Mesenchymal stem cell (in vitro differentiated cells and primary cell): ENCODE measurements around the gene TRIM39.

ENCODE experiments used
- DNase-seq: peaks from one replicate; pipeline ENCODE4 v3.0.0-alpha.2; 2013
- H2AFZ ChIP-seq: one replicate; pipeline ENCODE4 v1.6.1; 2013; ENCODE audit warnings: low read depth, mild to moderate bottlenecking, control low read depth, inconsistent platforms, low read length, moderate library complexity
- H2AK5ac ChIP-seq: 2 replicates; pipeline ENCODE4 v1.6.1; 2013; ENCODE audit warnings: low read length, moderate library complexity, mild to moderate bottlenecking, inconsistent platforms; ENCODE audit not compliant: severe bottlenecking
- H2BK120ac ChIP-seq: one replicate; pipeline ENCODE4 v1.6.1; 2013; ENCODE audit warnings: low read depth, mild to moderate bottlenecking, inconsistent platforms, low read length, moderate library complexity
- H2BK12ac ChIP-seq, 2 experiments: one replicate each; pipeline ENCODE4 v1.6.1; 2013; ENCODE audit warnings: inconsistent platforms in 2 of 2, low read length in 2 of 2, mild to moderate bottlenecking in 2 of 2, moderate library complexity in 2 of 2, control low read depth in 1 of 2
- H2BK15ac ChIP-seq: one replicate; pipeline ENCODE4 v1.6.1; 2013; ENCODE audit warnings: mild to moderate bottlenecking, low read depth, inconsistent platforms; ENCODE audit not compliant: poor library complexity, severe bottlenecking
- H2BK5ac ChIP-seq: 2 replicates; pipeline ENCODE4 v1.6.1; 2013; ENCODE audit warnings: low read depth, mild to moderate bottlenecking, low read length, control low read depth, inconsistent platforms; ENCODE audit not compliant: poor library complexity, severe bottlenecking
- H3K14ac ChIP-seq, 2 experiments: one replicate each; pipeline ENCODE4 v1.6.1; 2013; ENCODE audit warnings: inconsistent platforms in 2 of 2, low read length in 2 of 2, control low read depth in 1 of 2, mild to moderate bottlenecking in 1 of 2, moderate library complexity in 1 of 2
- H3K18ac ChIP-seq, 2 experiments: one replicate each; pipeline ENCODE4 v1.6.1; 2013; ENCODE audit warnings: inconsistent platforms in 2 of 2, low read length in 2 of 2, control low read depth in 1 of 2, low read depth in 1 of 2, mild to moderate bottlenecking in 1 of 2
- H3K23ac ChIP-seq, 2 experiments: one replicate each; pipeline ENCODE4 v1.6.1; 2013; ENCODE audit warnings: inconsistent platforms in 2 of 2, low read length in 2 of 2, mild to moderate bottlenecking in 2 of 2, moderate library complexity in 2 of 2, control low read depth in 1 of 2
- H3K27ac ChIP-seq: 2 replicates; pipeline ENCODE4 v1.5.1; 2013; ENCODE audit warnings: mild to moderate bottlenecking, moderate library complexity, low read length, control low read depth, inconsistent platforms; ENCODE audit not compliant: poor library complexity, severe bottlenecking
- H3K27me3 ChIP-seq, 2 experiments: 2 replicates each; pipeline versions ENCODE4 v1.6.1 to v1.7.0; 2013; ENCODE audit warnings: low read length in 2 of 2, mild to moderate bottlenecking in 2 of 2, moderate library complexity in 2 of 2, control low read depth in 1 of 2, inconsistent platforms in 1 of 2; ENCODE audit not compliant: control insufficient read depth in 1 of 2, insufficient read depth in 1 of 2
- H3K36me3 ChIP-seq, 2 experiments: 2 replicates each; pipeline versions ENCODE4 v1.6.1 to v1.7.0; 2013; ENCODE audit warnings: low read length in 2 of 2, control low read depth in 1 of 2, inconsistent platforms in 1 of 2, low read depth in 1 of 2, mild to moderate bottlenecking in 1 of 2; ENCODE audit not compliant: insufficient read depth in 2 of 2, control insufficient read depth in 1 of 2
- H3K4ac ChIP-seq, 2 experiments: one replicate each; pipeline ENCODE4 v1.6.1; 2013; ENCODE audit warnings: inconsistent platforms in 2 of 2, low read length in 2 of 2, mild to moderate bottlenecking in 2 of 2, moderate library complexity in 2 of 2, control low read depth in 1 of 2, low read depth in 1 of 2
- H3K4me1 ChIP-seq: 2 replicates; pipeline ENCODE4 v1.6.1; 2013; ENCODE audit warnings: low read depth, low read length, control low read depth; ENCODE audit not compliant: control insufficient read depth, insufficient read depth
- H3K4me2 ChIP-seq: 2 replicates; pipeline ENCODE4 v1.6.1; 2013; ENCODE audit warnings: low read length, mild to moderate bottlenecking, inconsistent platforms; ENCODE audit not compliant: poor library complexity, severe bottlenecking
- H3K4me3 ChIP-seq, 2 experiments: 2 replicates each; pipeline versions ENCODE4 v1.5.1 to v1.7.0; 2013; ENCODE audit warnings: low read length in 2 of 2, mild to moderate bottlenecking in 2 of 2, control low read depth in 1 of 2, low read depth in 1 of 2; ENCODE audit not compliant: insufficient read depth in 1 of 2
- H3K79me1 ChIP-seq: replicated peaks from 2 replicates; pipeline ENCODE4 v1.6.1; 2013; ENCODE audit warnings: mild to moderate bottlenecking, control low read depth, low read length, inconsistent platforms; ENCODE audit not compliant: poor library complexity, severe bottlenecking
- H3K9ac ChIP-seq: 2 replicates; pipeline ENCODE4 v1.7.0; 2013; ENCODE audit warnings: mild to moderate bottlenecking, low read length, moderate library complexity
- H3K9me3 ChIP-seq: 2 replicates; pipeline ENCODE4 v1.7.0; 2013; ENCODE audit warnings: mild to moderate bottlenecking, low read length; ENCODE audit not compliant: control insufficient read depth
- H4K8ac ChIP-seq: one replicate; pipeline ENCODE4 v1.6.1; 2013; ENCODE audit warnings: inconsistent platforms, mild to moderate bottlenecking, low read length, moderate library complexity
- H4K91ac ChIP-seq: one replicate; pipeline ENCODE4 v1.6.1; 2013; ENCODE audit warnings: mild to moderate bottlenecking, low read length, inconsistent platforms
- WGBS: methylation state at CpG from one replicate; pipeline ENCODE4 v1.1.7; 2013; ENCODE audit warnings: mixed read lengths; 5-methylcytosine and 5-hydroxymethylcytosine counted together

Gene TRIM39

GRCh38 chr6:30317913-30318589 is 8.7 kb upstream of the TRIM39 start:
- Histone ChIP-seq H2BK15ac (no peak overlapping the region), H3K4me3 (no peak overlapping the region), H2BK12ac (no peak overlapping the region), H3K23ac (no peak overlapping the region), H3K36me3 (peaks cover 7 to 43% of the 10 kb centered on the region in 2 experiments), H3K27me3 (no peaks in the 10 kb centered on the region), H2BK120ac (no peak overlapping the region), H3K27ac (no peak overlapping the region), H3K9ac (no peak overlapping the region), H4K91ac (no peak overlapping the region), H2AK5ac (no peak overlapping the region), H2BK5ac (no peak overlapping the region), H3K18ac (no peak overlapping the region), H3K79me1 (peaks cover 18% of the 10 kb centered on the region), H3K4ac (no peak overlapping the region), H2AFZ (no peak overlapping the region), H3K14ac (no peak overlapping the region), H4K8ac (no peak overlapping the region), H3K4me2 (no peak overlapping the region), H3K4me1 (peaks cover 1% of the 10 kb centered on the region), H3K9me3 (no peaks in the 10 kb centered on the region)
- WGBS: 86% methylated on average over 5 of the region's 6 CpGs
- DNase-seq: no peak

- no peak overlapping the region for H3K18ac ChIP-seq
- WGBS: 95% methylated on average over 1 of the region's 1 CpG
These were observed 7.4 kb upstream of the TRIM39 start for GRCh38 chr6:30319146-30319835.

GRCh38 chr6:30321692-30322388 is 4.9 kb upstream of the TRIM39 start:
- peaks cover 7% of the 10 kb centered on the region for H3K79me1 ChIP-seq

More at GRCh38 chr6:30319146-30319835, 7.4 kb upstream of the TRIM39 start:
- no peak overlapping the region for H3K4me3 ChIP-seq
- H3K27me3 ChIP-seq: no peaks in the 10 kb centered on the region
- no peak overlapping the region for H3K4ac ChIP-seq
- H3K27ac ChIP-seq: no peak overlapping the region
- no peak overlapping the region for H2AFZ ChIP-seq
- no peak overlapping the region for H3K23ac ChIP-seq
- H2AK5ac ChIP-seq: no peak overlapping the region
- no peak overlapping the region for H3K14ac ChIP-seq
- H3K9ac ChIP-seq: no peak overlapping the region
- peaks cover 14% of the 10 kb centered on the region for H3K79me1 ChIP-seq
- no peak overlapping the region for H4K91ac ChIP-seq
- peaks cover 1% of the 10 kb centered on the region for H3K4me1 ChIP-seq
- H3K36me3 ChIP-seq: peaks cover 4 to 30% of the 10 kb centered on the region in 2 experiments
- H2BK12ac ChIP-seq: no peak overlapping the region
- H2BK15ac ChIP-seq: no peak overlapping the region
- H3K9me3 ChIP-seq: no peaks in the 10 kb centered on the region
- H2BK120ac ChIP-seq: no peak overlapping the region
- DNase-seq: peak; percentile 41
- no peak overlapping the region for H3K4me2 ChIP-seq
- H2BK5ac ChIP-seq: no peak overlapping the region
- H4K8ac ChIP-seq: no peak overlapping the region

More at GRCh38 chr6:30321692-30322388, 4.9 kb upstream of the TRIM39 start:
- H3K4me3 ChIP-seq: peak overlapping the region in 1 of 2 experiments; percentile 46
- no peaks in the 10 kb centered on the region for H3K27me3 ChIP-seq
- no peak overlapping the region for H4K8ac ChIP-seq
- no peak overlapping the region for H2BK15ac ChIP-seq
- no peak overlapping the region for H2BK12ac ChIP-seq
- H2AFZ ChIP-seq: no peak overlapping the region
- H2BK5ac ChIP-seq: no peak overlapping the region
- H3K23ac ChIP-seq: no peak overlapping the region
- H4K91ac ChIP-seq: no peak overlapping the region
- H3K27ac ChIP-seq: no peak overlapping the region
- peaks cover 7% of the 10 kb centered on the region for H3K4me1 ChIP-seq
- H2BK120ac ChIP-seq: no peak overlapping the region
- H2AK5ac ChIP-seq: no peak overlapping the region
- no peaks in the 10 kb centered on the region for H3K9me3 ChIP-seq
- no peak overlapping the region for H3K4ac ChIP-seq
- no peak overlapping the region for H3K14ac ChIP-seq
- no peak overlapping the region for H3K4me2 ChIP-seq
- H3K9ac ChIP-seq: no peak overlapping the region
- no peak overlapping the region for H3K18ac ChIP-seq
- H3K36me3 ChIP-seq: peaks cover 0 to 6% of the 10 kb centered on the region in 2 experiments
- 85% methylated on average over 5 of the region's 6 CpGs for WGBS
- DNase-seq: peak; percentile 54
